Measurements from ENCODE around the gene ZBTB21.
"Not testable (repeated sequence)": the region's sequence is repeated elsewhere in the genome, so short reads cannot be mapped to it uniquely, and the experiment has no call there.

Gene ZBTB21

GRCh38 chr21:42016364-42016985 is 6.3 kb upstream of the ZBTB21 start:
- DNase-seq: no peak

GRCh38 chr21:42013931-42014330 is 3.8 kb upstream of the ZBTB21 start:
- no peak for DNase-seq

GRCh38 chr21:42013376-42013775 is 3.2 kb upstream of the ZBTB21 start:
- no peak for DNase-seq

- no peak for DNase-seq
Measured at GRCh38 chr21:42012763-42013329, 2.7 kb upstream of the ZBTB21 start.

GRCh38 chr21:42012344-42012743 is 2.2 kb upstream of the ZBTB21 start:
- no peak for DNase-seq

- DNase-seq: no peak
Measured at GRCh38 chr21:42010507-42011495, 641 bp upstream of the ZBTB21 start.

- DNase-seq: peak; percentile 26
Measured at GRCh38 chr21:42009018-42009830, 936 bp downstream of the ZBTB21 start.

- DNase-seq: no peak
Measured at GRCh38 chr21:42007356-42007940, 2.7 kb downstream of the ZBTB21 start.

- no peak for DNase-seq
Measured at GRCh38 chr21:42006765-42007164, 3.4 kb downstream of the ZBTB21 start.

- DNase-seq: no peak
Measured at GRCh38 chr21:42004406-42005199, 5.6 kb downstream of the ZBTB21 start.

- no peak for DNase-seq
Measured at GRCh38 chr21:42003051-42003461, 7.1 kb downstream of the ZBTB21 start.

GRCh38 chr21:42002421-42002958 is 7.7 kb downstream of the ZBTB21 start:
- no peak for DNase-seq

- no peak for DNase-seq
Measured at GRCh38 chr21:42001781-42002180, 8.4 kb downstream of the ZBTB21 start.

- DNase-seq: no peak
Measured at GRCh38 chr21:42000908-42001307, 9.3 kb downstream of the ZBTB21 start.

GRCh38 chr21:41997657-41998056 is 12.5 kb downstream of the ZBTB21 start:
- no peak for DNase-seq

GRCh38 chr21:41995577-41995976 is 14.6 kb downstream of the ZBTB21 start:
- DNase-seq: no peak

GRCh38 chr21:41994613-41995012 is 15.5 kb downstream of the ZBTB21 start:
- not testable (repeated sequence) for DNase-seq

GRCh38 chr21:41993744-41994143 is 16.4 kb downstream of the ZBTB21 start:
- no peak for DNase-seq

GRCh38 chr21:41992576-41992975 is 17.6 kb downstream of the ZBTB21 start:
- DNase-seq: no peak

GRCh38 chr21:41991659-41992058 is 18.5 kb downstream of the ZBTB21 start:
- DNase-seq: no peak

- DNase-seq: no peak
Measured at GRCh38 chr21:41989698-41990097, 20.5 kb downstream of the ZBTB21 start.

All from KG1 (cell line).